GM18511 (cell line): ENCODE measurements around the gene STPG3.
"Not testable (repeated sequence)": the region's sequence is repeated elsewhere in the genome, so short reads cannot be mapped to it uniquely, and the experiment has no call there.

Experiments
- ATAC-seq: cut with Tn5 transposase; IDR thresholded peaks from one replicate; pipeline ENCODE4 v1.9.1; 2021; ENCODE audit warnings: mild to moderate bottlenecking, moderate library complexity; ENCODE audit not compliant: unreplicated experiment

Gene STPG3

DNA sequence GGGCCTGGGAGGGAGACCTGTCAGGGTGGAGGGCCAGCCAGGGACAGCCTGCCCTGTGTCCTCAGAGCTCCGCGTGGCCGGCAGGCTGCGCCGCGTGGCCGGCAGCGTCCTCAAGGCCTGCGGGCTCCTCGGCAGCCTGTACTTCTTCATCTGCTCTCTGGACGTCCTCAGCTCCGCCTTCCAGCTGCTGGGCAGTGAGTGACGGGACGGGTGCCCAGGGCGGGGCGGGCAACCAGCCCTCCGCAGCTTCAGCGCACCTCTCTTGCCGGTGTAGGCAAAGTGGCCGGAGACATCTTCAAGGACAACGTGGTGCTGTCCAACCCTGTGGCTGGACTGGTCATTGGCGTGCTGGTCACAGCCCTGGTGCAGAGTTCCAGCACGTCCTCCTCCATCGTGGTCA, 18.6 kb upstream of the STPG3 start:
- no peak for ATAC-seq

DNA sequence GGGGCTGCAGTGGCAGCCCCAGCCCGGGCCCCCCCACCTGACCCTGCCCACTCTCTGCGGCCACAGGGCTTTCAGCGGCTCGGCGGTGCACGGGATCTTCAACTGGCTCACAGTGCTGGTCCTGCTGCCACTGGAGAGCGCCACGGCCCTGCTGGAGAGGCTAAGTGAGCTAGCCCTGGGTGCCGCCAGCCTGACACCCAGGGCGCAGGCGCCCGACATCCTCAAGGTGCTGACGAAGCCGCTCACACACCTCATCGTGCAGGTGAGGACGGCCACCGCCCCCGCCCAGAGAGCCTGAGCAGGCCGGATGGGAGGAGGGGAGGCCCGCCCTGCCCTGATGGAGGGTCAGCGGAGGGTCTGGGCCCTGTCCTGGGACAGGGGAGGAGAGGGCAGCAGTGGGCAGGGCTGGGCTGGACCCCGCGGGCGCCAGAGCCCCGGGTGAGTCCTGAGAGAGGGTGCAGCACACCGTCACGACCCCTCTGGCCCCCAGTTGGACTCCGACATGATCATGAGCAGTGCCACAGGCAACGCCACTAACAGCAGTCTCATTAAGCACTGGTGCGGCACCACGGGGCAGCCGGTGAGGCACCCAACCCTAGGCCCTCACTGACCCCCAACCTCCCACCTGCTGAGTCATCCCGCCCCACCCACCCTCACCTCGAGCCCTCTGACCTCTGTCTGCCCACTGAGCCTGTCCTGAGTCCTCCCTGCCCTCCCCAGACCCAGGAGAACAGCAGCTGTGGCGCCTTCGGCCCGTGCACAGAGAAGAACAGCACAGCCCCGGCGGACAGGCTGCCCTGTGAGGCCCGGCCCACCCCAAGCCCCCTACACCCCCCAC, 17.7 kb upstream of the STPG3 start:
- no peak for ATAC-seq

DNA sequence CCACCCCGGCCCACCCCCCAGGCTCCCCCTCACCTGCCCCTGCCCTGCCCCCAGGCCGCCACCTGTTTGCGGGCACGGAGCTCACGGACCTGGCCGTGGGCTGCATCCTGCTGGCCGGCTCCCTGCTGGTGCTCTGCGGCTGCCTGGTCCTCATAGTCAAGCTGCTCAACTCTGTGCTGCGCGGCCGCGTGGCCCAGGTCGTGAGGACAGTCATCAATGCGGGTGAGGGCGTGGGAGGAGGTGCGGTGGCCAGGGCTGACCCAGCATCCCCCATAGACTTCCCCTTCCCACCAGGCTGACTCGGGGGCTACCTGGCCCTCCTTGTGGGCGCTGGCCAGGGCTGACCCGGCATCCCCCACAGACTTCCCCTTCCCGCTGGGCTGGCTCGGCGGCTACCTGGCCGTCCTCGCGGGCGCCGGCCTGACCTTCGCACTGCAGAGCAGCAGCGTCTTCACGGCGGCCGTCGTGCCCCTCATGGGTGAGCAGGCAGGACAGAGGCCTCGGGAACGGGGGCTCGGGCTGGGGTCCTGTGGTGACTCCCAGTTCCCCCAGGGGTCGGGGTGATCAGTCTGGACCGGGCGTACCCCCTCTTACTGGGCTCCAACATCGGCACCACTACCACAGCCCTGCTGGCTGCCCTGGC, 16.9 kb upstream of the STPG3 start:
- no peak for ATAC-seq

DNA sequence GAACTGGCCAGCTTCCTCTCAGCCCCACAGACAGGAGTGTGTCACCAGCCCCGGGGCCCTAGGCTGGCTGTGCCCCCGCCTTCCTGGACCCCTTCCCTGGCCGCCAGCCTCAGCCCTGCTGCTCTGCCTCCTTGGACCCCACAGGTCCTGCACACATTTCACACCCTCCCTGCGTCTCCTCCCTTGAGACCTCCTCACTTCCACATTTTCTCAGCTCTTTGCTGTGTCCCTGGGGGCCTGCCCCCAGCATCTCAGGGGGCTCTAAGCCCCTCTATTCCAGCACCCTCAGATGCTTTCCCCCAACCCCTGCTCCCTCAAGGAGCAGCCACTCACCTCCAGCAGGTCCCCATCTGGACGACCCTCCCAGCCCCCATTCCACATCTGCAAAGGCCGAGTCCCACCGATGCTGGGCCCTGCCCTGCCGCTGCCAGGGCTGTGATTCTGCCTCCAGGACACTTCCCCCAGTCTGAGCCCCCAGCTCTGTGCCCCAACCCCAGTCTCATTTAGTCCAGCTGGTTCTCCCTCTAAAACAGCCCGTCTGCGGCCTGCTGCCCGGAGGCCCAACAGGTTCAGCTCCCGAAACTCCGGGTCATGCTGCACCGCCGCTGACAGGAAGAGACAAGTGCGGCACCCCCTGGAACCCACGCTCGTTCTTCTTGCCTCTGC, 16.2 kb upstream of the STPG3 start:
- no peak for ATAC-seq

DNA sequence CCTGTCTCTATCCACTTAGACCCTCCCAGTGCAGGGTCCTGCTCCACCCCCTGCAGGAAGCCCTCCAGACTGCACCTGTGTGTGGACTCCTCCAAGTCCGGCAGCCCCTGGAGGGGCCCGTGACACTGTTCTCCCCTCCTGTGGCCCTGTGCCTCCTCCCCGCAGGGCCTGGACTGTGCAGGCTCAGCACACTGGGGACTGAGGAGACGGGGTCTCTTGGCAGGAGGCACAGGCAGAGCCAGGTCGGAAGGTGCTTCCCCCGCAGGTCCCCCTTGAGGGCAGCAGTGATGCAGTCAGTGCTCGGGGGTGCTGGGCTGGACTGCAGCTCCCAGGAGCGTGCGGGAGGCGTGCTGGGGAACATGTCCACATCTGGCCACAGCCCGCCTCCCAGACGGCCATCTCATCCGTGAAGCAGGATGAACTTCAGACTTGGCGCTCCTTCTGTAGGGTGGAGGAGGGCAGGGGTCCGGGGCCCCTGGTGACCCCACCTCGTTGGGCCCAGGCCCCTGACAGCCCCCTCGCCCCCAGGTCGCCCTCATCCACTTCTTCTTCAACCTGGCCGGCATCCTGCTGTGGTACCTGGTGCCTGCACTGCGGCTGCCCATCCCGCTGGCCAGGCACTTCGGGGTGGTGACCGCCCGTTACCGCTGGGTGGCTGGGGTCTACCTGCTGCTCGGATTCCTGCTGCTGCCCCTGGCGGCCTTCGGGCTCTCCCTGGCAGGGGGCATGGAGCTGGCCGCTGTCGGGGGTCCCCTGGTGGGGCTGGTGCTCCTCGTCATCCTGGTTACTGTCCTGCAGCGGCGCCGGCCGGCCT, 15.5 kb upstream of the STPG3 start:
- no peak for ATAC-seq

DNA sequence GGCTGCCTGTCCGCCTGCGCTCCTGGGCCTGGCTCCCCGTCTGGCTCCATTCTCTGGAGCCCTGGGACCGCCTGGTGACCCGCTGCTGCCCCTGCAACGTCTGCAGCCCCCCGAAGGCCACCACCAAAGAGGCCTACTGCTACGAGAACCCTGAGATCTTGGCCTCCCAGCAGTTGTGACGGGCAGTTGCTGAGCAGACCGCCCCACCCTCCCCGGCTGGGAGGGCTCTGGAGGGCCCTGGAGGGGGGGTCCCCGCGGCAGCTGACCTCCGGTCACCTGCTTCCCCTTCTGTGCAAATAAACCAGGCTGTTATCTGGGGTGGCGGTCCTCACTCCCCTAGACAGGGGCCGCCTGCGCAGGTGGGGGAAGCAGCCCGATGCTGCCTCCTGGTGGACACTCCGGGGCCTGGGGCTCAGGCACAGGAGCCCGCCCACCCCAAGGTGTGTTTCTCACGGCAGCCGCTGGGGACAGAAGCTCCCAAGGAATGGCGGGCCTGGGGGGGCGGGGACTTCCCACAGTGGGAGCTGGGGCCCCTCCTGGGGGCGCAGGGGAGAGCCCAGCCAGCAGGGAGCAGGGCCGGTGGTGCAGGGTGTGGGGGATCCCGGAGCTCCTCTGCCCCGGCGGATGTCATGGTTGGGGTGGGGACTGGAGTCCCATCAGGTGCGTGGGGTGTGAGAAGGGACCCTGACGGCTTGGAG, 14.7 kb upstream of the STPG3 start:
- ATAC-seq = no peak

DNA sequence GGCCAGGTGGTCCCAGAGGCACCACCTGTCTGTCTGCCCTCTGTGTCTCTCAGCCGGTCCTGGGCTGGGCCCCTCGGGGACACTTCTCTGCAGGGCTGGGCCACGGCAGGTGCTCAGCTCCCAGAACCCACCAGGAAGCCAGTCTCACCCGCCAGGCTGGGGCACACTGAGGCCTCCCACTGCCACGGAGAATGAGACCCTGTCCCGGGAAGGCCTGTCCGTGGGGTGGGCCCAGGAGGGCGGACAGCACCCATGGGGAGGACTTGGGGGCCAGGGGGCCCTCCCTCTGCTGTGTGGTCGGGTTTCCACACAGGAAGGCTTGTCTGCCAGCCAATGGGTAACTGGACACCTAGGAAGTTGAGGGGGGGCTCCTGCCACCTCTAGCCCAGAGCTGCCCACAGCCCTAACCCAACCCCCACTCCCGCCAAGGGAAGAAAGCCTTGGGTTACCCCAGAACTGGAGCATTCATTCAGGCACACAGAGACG, 14.1 kb upstream of the STPG3 start:
- no peak for ATAC-seq

DNA sequence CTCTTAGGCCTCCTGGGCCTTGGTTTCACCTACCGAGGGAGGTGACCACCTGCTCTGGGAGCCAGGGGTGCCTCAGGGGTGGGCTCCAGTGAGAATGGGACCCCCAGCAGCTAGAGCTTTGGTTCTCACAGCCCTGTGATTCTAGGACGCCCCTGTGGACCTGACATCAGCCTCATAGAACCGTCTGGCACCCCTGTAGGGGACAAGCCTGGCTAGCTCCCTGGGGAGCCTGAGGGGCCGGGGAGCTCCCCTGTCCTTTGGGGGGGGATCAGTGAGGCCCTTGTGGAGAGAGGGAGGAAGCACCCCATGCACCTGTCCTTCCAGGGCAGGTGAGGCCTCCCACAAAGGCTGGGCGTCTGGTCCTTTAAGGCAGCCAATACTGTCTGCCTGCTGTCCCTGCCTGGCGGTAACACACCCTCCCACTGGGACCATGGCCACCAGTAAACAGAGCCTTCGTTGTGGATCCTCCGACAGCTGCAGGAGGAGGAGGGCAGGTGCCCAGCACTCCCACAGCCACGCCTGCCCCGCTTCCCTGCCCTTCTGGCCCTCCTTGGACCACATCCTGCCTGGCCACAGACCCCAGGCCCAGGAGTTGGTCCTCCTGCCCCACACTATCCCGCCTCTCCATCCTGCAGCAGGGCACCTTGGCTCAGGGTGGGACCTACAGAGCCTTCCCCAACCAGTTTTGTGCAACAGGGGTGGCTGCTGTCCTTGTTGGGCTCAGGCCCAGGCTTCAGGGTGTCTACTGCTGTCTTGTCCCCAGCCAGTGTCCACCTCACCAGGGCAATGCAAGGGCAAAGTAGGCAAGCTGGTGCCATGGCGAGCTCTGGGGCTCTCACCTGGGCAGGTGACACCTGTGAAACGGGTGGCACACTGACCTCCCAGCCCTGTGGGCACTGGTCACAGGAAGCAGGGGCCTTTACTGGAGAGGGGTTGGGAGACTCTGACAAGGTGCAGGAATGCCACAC, 13.0 kb upstream of the STPG3 start:
- ATAC-seq = no peak

DNA sequence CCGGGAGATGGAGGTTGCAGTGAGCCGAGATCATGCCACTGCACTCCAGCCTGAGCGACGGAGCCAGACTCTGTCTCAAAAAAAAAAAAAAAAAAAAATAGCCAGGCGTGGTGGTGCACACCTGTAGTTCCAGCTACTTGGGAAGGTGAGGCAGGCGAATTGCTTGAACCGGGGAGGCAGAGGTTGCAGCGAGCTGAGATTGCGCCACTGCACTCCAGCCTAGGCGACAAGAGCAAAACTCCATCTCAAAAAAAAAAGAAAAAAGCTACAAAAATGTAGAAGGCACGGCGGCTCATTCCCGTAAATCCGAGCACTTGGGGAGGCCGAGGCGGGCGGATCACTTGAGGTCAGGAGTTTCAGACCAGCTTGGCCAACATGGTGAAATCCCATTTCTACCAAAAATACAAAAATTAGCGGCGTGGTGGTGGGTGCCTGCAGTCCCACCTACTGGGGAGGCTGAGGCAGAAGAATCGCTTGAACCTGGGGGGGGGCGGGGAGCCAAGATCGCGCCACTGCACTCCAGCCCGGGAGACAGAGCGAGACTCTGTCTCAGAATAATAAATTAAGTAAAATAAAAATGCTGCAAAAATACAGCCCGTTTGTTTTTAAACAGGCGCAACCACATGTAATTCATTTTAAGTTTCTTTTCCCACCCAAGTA, 11.4 kb upstream of the STPG3 start:
- not testable (repeated sequence) for ATAC-seq

DNA sequence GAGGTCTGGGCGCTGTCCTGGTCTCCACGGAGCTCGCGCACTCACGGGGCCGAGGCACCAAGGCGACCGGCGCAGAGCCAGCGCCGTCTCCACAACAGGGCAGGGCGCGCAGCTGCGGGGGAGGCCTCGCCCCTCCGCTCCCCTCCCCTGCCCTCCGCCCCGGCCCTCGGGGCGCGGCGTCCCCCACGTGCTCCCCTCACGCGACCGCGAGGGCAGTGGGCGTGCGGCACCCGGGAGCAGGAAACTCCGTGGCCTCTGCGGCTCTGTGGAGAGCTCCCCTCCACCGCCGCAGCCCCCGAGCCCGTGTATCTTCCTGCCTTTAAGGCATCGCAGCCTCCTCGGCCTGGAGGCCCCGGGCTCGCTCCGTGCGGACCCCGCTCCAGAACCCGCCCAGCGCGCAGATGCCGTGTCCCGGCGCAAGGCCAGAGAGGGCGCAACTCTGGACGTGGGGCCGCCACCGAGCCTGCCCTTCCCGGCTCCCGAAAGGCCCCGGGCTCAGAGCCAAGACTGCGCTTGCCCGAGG, 10.7 kb upstream of the STPG3 start:
- ATAC-seq = peak; percentile 26

DNA sequence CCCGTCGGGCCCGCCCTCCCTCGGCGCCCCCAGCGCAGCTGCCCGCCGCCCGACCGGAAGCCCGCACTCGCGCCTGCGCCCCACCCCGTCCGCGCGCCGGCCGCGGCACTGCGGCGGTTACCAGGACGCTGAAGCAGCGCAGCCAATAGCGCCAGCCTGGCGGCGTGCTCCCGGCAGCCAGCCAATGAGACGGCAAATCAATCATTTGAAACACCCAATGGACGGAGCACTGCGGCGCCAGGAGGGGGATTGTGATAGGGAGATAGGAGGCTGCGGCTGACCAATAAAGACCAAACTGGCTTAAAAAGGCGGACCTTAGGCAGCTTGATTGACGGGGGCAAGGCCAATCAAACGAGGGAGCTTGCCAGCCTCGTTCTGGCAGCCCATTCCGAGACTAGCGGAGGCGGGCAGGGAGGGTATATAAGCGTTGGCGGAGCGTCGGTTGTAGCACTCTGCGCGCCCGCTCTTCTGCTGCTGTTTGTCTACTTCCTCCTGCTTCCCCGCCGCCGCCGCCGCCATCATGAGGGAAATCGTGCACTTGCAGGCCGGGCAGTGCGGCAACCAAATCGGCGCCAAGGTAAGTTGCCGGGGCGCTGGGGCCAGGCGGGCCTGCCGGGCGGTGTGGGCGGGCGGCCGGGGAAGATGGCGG, 10.1 kb upstream of the STPG3 start, which contains the start of gene TUBB4B:
TSS of gene TUBB4B (plus strand) at position 447 of the 649 bp plus-strand sequence. CDS start at position 521, 74 bp downstream.
- ATAC-seq = peak; percentile 77

DNA sequence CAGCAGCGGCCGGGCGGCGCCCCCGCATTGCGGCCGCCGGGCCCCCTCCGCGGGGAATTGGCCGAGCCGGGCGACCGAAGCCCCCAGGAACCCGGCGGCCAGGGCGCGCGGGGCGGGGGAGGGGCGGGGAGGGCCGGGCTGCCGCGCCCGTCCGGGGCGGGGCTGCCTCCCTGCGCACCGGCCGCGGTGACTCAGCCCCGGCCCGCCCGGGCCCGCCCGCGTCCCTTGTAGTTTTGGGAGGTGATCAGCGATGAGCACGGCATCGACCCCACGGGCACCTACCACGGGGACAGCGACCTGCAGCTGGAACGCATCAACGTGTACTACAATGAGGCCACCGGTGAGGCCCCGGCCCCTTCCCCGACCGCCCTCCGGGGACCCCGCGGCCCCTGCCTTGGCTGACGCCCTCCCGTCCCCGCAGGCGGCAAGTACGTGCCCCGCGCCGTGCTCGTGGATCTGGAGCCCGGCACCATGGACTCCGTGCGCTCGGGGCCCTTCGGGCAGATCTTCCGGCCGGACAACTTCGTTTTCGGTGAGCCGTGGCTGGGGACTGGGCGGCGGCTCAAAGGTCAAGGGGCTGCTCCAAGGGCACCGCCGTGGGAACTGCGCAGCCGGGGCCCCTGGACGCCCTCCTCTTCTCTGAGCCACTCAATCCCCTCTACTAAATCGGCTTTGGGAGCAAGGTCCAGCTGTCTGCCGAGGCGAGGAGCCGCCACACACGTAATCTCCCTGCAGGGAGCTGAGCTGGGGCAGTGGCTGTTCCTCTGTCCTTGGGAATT, 9.4 kb upstream of the STPG3 start:
- peak; percentile 2 for ATAC-seq

DNA sequence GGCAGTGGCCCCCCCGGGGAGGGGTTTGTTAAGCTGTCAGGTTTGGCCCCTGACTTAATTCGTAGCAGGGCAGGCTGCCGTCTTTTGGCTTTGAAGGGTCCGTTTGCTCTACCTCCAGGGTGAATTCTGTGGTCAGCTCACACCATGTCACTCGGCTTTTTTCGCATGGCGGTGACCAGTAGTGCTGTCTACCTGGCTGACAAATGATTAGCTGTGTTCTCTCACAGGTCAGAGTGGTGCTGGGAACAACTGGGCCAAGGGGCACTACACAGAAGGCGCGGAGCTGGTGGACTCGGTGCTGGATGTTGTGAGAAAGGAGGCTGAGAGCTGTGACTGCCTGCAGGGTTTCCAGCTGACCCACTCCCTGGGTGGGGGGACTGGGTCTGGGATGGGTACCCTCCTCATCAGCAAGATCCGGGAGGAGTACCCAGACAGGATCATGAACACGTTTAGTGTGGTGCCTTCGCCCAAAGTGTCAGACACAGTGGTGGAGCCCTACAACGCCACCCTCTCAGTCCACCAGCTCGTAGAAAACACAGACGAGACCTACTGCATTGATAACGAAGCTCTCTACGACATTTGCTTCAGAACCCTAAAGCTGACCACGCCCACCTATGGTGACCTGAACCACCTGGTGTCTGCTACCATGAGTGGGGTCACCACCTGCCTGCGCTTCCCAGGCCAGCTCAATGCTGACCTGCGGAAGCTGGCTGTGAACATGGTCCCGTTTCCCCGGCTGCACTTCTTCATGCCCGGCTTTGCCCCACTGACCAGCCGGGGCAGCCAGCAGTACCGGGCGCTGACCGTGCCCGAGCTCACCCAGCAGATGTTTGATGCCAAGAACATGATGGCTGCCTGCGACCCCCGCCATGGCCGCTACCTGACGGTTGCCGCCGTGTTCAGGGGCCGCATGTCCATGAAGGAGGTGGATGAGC, 8.6 kb upstream of the STPG3 start:
- no peak for ATAC-seq

DNA sequence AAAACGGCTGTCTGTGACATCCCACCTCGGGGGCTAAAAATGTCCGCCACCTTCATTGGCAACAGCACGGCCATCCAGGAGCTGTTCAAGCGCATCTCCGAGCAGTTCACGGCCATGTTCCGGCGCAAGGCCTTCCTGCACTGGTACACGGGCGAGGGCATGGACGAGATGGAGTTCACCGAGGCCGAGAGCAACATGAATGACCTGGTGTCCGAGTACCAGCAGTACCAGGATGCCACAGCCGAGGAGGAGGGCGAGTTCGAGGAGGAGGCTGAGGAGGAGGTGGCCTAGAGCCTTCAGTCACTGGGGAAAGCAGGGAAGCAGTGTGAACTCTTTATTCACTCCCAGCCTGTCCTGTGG, 7.8 kb upstream of the STPG3 start:
- not testable (repeated sequence) for ATAC-seq

DNA sequence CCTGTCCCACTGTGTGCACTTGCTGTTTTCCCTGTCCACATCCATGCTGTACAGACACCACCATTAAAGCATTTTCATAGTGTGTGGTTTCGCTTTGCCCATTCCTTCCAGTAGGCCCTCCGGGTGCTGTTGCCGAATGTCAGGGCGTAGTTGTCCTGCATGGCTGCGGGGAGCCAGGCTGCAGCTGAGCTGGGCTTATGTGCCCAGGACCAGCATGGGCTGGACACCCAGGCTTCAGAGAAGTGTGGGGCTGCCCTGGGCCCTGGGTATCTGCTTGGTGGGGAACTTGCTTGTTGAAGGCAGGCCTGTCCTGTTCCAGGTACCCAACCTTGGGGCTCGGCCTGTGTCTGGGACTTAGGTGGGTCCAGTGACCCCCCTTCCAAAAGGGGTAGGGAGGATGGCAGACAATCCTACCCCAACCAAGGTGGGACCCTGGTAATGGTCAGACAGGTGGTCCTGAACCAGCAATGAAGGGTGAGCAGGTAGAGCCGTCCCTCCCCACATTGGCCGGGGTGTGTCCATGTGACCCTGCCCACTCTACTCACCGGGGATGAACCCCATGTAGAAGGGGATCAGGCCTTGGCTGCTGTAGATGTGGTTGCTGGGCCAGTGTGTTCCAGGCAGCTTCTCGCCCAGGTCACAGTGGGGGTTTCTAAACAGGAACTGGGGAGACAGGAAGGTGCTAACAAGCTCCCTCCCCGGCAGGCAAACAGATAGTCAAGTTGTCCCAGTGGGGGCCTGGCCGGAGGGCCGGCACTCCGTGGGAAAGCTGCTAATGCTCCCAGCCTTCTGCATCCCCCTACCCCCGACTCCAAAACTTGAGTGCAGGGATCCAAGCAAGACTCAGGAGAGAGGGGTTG, 7.2 kb upstream of the STPG3 start:
- ATAC-seq = no peak
